Neural progenitor cell (in vitro differentiated cells): ENCODE data around the gene LHX2.

Experiments
- EZH2 ChIP-seq: fragments of 200-600 bp; sonication (generic); IDR thresholded peaks from 2 replicates; pipeline ENCODE4 v1.6.1; 2017; ENCODE audit warnings: antibody characterized with exemption, mild to moderate bottlenecking, moderate library complexity
- TF ChIP-seq, protein P1 (sequence below): fragments of 200-600 bp; sonication (generic); IDR thresholded peaks from 2 replicates; pipeline ENCODE4 v1.5.1; 2017; ENCODE audit warnings: antibody characterized with exemption, mild to moderate bottlenecking

DNA sequence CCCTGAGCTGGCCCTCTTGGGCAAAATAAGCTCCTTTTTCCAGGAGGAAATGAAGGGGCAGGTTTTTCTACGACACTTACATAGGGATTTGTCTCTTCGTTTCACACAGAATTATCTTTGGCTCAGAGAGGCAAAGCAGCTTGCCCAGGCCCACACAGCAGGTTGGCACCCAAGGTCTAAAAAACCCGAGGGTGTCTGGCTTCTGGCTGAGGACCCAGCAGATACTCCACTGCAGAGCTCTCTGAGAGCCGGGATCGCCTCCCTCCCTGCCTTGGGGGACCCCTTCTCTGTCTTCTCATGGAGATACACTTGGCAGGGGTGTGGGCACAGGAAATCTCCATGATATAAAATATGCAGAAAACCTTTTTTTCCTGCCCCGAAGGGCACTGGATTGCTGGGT, 29.0 kb upstream of the LHX2 start:
- TF ChIP-seq, protein P1, sequence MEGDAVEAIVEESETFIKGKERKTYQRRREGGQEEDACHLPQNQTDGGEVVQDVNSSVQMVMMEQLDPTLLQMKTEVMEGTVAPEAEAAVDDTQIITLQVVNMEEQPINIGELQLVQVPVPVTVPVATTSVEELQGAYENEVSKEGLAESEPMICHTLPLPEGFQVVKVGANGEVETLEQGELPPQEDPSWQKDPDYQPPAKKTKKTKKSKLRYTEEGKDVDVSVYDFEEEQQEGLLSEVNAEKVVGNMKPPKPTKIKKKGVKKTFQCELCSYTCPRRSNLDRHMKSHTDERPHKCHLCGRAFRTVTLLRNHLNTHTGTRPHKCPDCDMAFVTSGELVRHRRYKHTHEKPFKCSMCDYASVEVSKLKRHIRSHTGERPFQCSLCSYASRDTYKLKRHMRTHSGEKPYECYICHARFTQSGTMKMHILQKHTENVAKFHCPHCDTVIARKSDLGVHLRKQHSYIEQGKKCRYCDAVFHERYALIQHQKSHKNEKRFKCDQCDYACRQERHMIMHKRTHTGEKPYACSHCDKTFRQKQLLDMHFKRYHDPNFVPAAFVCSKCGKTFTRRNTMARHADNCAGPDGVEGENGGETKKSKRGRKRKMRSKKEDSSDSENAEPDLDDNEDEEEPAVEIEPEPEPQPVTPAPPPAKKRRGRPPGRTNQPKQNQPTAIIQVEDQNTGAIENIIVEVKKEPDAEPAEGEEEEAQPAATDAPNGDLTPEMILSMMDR, result no peak
- TF ChIP-seq EZH2, result no peak
